NCI-H226 (cell line): ENCODE data around the gene ARL8A.
"Not testable (repeated sequence)": the region's sequence is repeated elsewhere in the genome, so short reads cannot be mapped to it uniquely, and the experiment has no call there.

Experiments
- DNase-seq: peaks from one replicate; pipeline ENCODE4 v3.0.0-alpha.2; 2015

ARL8A gene

GRCh38 chr1:202144402-202145067 is at the start of gene ARL8A:
TSS of gene ARL8A (minus strand) at chr1:202144737. CDS start at chr1:202144572, 165 bp downstream.
- DNase-seq: peak; percentile 42

- no peak for DNase-seq
Measured at GRCh38 chr1:202194328-202194648, 49.8 kb upstream of the ARL8A start.

GRCh38 chr1:202193614-202194327 is 49.2 kb upstream of the ARL8A start, which contains the start of gene LGR6:
TSS of gene LGR6 (plus strand) at chr1:202193799. CDS start at chr1:202193990, 191 bp downstream.
- no peak for DNase-seq

GRCh38 chr1:202192770-202193613 is 48.5 kb upstream of the ARL8A start:
- DNase-seq: peak; percentile 16

- DNase-seq: not testable (repeated sequence)
Measured at GRCh38 chr1:202191391-202191790, 46.9 kb upstream of the ARL8A start.

GRCh38 chr1:202189918-202190715 is 45.6 kb upstream of the ARL8A start:
- DNase-seq: peak; percentile 32

- DNase-seq: peak; percentile 36
Measured at GRCh38 chr1:202189001-202189790, 44.7 kb upstream of the ARL8A start.

- DNase-seq: no peak
Measured at GRCh38 chr1:202187697-202188407, 43.3 kb upstream of the ARL8A start.

- no peak for DNase-seq
Measured at GRCh38 chr1:202187041-202187671, 42.6 kb upstream of the ARL8A start.

GRCh38 chr1:202186327-202186726 is 41.8 kb upstream of the ARL8A start:
- no peak for DNase-seq

GRCh38 chr1:202184750-202185460 is 40.4 kb upstream of the ARL8A start:
- DNase-seq: peak; percentile 85

- DNase-seq: no peak
Measured at GRCh38 chr1:202182040-202182877, 37.7 kb upstream of the ARL8A start.

GRCh38 chr1:202181586-202181985 is 37.0 kb upstream of the ARL8A start:
- DNase-seq: no peak

GRCh38 chr1:202180751-202181139 is 36.2 kb upstream of the ARL8A start:
- DNase-seq: not testable (repeated sequence)

- DNase-seq: no peak
Measured at GRCh38 chr1:202179828-202180750, 35.6 kb upstream of the ARL8A start.

- DNase-seq: no peak
Measured at GRCh38 chr1:202176949-202177927, 32.7 kb upstream of the ARL8A start.

- DNase-seq: no peak
Measured at GRCh38 chr1:202173993-202174392, 29.5 kb upstream of the ARL8A start.
